ENCODE results near the gene UBR3.
"Not testable (repeated sequence)": the region's sequence is repeated elsewhere in the genome, so short reads cannot be mapped to it uniquely, and the experiment has no call there.

UBR3 gene

DNA sequence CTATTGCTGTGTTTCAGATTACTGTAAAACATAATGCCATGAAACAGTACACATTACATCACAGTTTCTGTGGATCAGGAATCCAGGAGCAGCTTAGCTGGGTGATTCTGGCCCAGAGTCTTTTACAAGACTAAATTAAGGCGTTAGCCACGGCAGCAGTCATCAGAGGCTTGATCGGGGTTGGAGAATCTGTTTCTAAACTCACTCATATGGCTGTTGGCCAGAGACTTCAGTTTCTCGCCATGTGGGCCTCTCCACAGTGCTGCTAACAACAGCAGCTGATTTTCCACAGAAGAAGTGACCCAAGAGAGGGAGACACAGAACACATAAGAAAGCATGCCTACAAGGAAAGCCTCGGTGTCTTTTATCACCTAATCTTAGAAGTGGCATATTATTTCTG lies 261.5 kb downstream of the UBR3 start:
- DNase-seq (ENCODE audit: insufficient read length, low spot score): no peak
- no peak for FAIRE-seq

DNA sequence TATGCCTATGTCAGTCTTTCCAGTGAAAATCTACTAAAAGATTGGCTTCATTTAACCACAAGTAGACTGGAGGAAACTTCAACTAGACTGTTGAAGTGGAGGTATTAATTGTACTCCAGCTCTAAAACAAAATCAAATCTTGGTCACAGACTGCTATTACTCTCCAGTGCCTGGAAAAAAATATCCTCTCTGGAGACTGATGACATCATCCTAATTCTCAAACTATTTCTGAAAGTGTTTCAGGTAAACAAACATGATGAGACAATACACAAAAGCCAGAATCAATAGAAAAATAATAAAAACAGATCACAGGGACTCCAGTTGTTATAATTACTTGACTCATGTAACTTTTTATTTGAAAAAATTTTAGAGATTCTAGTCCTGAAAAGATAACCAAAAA lies 263.0 kb downstream of the UBR3 start:
- DNase-seq (ENCODE audit: insufficient read length, low spot score) (no peak), FAIRE-seq (no peak)

DNA sequence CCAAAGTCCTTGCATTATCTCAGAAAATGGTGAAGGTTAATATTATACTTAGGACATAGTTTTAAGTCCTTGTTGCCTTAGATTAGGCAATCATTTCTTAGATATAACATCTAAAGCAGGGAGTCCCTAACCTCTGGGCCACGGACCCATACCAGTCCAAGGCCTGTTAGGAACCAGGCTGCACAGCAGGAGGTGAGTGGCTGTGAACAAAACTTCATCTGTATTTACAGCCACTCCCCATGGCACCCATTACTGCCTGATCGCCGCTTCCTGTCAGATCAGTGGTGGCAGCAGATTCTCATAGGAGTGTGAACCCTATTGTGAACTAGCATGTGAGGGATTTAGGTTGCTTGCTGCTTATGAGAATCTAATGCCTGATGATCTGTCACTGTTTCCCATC lies 264.2 kb downstream of the UBR3 start:
- FAIRE-seq (no peak), DNase-seq (ENCODE audit: insufficient read length, low spot score) (no peak)

DNA sequence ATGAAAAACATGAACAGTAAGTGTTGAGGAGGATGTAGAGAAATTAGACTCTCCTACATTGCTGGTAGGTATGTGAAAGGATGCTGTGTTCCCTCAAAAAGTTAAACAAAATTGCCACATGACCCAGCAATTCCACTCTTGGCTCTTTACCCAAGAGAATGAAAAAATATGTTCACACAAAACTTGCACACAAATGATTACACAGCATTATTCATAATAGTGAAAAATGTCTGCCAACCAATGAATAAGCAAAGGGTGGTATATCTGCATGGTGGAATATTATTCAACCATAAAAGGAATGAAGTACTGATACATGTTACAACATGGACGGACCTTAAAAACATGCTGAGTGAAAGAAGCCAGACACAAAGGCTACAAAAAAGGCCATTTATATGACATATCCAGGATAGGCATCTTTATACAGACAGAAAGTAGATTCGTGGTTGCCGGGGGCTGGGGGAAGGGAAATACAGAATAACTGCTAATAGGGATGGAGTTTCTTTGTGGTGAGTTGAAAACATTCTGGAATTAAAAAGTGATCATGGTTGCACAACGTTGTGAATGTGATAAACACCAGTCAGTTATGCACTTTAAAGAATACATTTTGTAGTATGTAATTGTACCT lies 265.3 kb downstream of the UBR3 start:
- FAIRE-seq (no peak), DNase-seq (ENCODE audit: insufficient read length, low spot score) (no peak)

DNA sequence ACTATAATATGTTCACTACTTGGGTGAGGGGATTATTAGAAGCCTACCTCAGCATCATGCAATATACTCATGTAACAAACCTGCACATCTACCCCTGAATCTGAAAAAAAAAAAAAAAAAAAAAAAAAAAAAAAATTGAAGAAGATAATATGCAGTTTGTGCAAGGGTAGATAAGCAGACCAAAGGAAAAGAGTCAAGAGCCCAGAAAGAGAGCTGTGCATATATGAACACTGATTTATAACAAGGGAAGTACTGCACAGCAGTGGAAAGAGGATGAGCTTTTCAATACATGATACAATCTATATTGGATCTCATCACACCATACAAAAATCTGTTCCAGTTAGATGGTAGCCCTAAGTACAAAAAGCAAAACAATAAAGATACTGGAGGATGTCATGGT lies 268.1 kb downstream of the UBR3 start:
- FAIRE-seq (no peak), DNase-seq (ENCODE audit: insufficient read length, low spot score) (no peak)

DNA sequence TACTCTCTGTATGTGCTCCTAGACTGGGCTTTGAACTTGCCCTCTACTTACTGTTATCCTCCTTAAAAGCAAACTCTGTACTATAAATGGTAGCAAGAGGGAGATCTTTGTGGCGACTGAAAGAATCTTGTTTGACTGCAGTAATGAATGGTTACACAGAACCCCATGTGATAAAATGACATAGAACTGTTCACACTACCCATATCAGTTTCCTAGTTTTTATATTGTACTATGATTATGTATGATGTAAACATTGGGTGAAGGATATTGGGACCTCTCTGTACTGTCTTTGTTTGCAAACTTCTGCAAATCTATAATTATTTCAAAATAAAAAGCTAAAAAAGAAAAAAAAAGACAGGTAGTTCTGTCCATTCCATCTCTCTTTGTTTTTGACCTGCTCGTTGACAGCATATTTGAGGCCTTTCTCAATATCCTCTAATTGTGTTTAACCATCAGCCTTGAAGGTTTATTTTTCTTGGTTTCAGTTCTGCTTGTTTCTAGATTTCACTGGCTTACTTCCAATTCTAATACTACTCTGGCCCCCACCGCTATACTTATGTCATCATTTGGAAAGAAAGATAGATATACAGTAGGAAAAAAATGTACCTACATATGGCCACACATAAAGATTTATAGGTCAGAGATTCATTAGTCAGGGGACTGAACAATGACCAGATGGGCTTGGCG lies 271.5 kb downstream of the UBR3 start:
- DNase-seq (ENCODE audit: insufficient read length, low spot score) (no peak), FAIRE-seq (no peak)

DNA sequence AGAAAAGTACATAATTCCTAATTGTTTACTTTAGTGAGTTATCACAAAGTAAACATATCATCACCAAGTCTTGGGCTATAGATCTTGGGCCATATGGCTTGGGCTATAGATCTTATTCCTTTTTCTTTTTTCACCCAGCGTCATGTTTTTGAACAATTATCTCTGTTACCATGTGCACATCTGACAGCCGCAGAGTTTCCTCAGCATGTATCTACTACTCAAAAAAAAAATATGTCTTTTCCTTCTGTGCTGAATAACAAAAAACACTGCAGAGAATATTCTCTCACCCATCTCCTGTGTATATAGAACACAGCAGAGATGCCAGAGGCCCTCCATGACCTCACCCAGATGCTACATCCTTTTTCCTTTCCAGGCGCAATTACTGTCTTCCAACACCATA lies 274.5 kb downstream of the UBR3 start:
- FAIRE-seq: no peak
- DNase-seq (ENCODE audit: insufficient read length, low spot score): no peak

DNA sequence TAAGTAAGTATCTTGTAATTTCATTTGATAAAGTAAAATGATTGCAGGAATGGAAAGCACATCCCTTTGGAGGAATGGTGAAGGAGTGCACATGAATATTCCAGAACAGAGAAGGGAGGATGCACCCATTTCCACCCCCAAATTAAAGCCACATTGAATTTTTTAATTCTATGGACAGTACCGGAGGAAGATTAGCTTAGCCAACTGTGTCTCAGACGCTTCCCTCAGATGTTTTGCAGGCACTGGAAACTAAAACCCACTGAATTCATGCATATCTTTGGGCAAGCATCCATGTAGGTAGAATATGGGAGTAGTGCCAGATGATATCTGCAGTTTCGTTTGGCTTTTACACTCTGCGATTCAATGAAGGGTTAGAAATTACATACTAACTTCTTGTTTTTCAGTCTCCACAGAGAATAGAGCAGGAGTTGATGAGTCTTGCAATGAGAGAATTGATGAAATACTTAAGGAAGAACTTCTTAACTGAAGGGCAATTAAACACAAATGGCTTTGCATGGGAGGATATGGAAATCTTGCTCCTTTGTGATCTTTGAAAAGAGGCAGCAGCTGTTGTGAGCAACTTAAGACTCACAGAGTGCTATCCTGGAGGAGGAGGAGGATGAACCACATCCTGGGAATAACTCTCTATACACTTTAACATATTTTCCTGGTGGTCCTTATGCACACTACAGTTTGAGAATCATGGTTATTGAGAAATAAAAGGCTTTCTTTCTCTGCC lies 279.0 kb downstream of the UBR3 start:
- FAIRE-seq (no peak), DNase-seq (ENCODE audit: insufficient read length, low spot score) (no peak)

DNA sequence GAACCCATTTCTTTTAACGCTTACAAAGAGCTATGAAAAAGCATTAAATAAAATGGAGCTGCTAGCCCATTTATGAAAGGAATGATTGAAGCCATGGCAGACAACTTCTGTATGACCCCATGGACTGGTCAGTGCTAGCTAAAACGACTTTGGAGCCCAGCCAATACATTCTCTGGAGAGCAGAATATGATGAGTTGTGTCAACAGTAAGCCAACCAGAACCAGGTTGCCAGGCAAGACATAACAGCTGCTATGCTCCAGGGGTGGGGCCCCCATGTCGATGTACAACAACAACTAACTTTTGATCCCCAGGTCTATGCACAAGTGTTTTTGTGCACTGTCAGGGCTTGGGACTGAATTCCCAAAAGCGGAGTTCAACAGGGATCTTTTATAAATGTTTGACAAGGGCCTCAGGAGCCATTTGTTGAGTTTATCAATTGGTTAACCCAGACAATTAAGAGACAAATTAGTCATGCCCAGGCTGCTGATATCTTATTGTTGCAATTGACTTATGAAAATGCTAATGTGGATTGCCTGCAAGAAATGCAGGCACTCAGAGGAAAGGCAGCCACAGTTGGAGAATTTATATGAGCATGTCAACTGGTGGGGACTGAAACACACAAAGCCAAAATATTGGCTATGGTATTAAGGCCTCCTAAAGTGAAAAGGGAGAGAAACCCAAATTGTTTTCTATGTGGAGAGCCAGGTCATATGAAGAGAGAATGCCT lies 286.1 kb downstream of the UBR3 start:
- no peak for FAIRE-seq
- no peak for DNase-seq (ENCODE audit: insufficient read length, low spot score)

DNA sequence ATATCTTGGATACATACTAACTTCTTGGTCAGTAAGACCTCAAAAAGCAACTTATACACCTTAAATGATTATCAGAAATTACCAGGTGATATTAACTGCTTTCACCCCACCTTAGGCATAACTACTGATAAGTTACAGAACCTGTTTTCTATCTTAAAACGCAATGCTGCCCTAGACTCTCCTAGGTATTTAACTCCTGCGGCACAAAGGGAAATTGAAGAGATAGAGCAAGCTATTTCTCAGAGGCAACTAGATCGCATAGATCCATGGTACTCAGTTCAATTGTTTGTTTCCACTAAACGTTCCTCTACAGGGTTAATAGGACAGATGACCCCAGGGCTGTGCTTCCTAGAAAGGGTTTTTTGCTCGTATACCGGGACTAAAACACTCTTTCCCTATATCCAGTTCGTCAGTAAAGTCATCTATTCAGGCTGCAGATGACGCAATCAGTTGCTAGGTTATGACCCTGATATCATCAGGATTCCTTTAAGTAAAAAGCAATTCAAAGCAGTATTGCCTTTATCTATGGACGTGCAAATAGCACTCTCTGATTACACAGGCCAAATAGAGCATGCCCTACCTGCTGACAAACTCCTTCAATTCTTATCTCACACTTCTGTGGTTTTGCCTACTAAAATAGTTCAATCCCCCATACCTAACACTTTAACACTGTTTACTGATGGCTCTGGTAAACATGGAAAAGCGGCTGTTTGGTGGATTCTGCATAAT lies 288.4 kb downstream of the UBR3 start:
- FAIRE-seq: no peak
- DNase-seq (ENCODE audit: insufficient read length, low spot score): no peak

DNA sequence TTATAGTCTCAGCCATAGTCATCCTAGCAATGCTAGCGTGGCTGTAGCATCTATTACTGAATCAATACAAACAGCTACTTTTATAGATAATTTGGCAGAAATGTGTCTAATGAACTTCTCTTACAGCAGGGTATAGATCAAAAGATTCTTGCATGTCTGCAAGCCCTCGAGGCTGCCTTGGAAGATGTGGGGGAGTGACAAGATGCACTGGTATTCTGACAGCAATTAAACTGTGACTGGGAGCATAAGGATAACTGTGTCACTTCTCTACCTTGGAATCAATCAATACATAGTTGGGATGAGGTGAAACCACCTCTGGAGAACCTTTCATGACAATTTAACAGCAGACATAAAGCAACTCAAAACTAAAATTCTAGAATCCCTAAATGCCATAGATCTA lies 291.4 kb downstream of the UBR3 start:
- FAIRE-seq (no peak), DNase-seq (ENCODE audit: insufficient read length, low spot score) (no peak)

DNA sequence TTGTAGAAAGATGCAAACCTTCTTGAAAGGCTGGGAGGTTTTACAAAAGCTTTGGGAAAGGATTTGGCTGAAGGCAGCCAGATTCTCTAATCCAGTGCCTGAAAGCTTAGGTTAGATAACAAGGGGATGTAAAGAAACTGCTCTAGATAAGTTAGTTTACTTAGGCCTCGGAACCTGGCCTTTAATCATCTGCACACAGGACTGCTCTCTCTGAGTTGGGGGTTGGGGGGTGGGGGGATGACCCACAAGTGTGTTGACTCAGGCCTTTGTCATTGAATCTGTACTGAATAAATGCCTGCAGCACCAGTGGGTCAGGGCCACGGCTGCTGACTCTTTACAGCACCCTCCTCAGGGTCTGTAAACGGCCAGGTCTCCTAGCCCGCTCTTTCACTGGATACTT lies 292.1 kb downstream of the UBR3 start:
- DNase-seq (ENCODE audit: insufficient read length, low spot score); FAIRE-seq: not testable (repeated sequence)

DNA sequence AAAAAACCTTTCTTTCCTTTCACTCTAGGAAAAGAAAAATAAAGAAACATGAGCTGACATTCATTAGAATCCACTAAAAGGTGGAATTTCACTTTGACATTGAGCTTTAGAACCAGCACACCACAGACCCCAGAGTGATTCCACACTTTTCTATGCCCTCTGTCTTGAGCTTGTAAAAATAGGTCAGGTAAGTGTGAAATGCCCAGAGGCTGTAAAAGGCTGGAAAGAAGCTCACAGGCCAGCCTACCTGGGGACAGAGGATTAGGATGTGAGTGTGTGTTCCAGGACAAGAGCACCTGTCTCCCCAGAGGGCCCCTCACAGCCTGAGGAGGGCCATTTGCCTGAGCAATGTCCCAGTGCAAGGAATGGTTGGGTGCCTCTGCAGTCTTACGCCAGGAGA lies 294.4 kb downstream of the UBR3 start:
- DNase-seq (ENCODE audit: insufficient read length, low spot score) (no peak), FAIRE-seq (no peak)

DNA sequence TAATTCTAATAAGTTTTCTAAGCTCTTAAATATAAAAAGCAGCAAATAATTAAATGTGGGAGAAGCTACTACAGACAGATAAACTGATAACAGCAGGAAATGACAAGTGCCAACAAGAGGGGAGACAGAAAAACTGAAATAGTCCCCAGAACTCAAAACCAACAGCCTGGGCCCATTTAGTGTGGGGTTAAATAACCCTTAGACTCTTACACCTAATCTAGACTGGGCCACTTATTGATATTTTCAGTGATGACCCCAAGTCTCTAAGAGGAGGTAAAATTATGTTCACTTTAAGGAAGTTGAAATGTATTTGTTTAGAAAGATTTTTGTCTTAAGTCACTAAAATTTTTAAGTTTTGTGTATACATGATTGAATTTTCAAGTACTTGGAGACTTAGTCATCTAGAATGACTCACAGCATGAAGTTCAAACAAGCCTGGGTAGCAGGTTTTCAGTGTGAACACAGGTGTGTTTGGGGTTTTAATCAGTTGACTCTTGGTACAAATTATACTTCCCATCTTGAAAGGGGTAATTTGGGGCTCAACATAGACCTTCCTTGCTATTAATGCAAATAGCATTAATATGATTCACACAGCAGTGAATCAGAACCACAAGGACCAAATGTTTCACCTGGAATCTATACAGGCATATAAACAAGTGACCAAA lies 295.8 kb downstream of the UBR3 start:
- FAIRE-seq: peak; percentile 14
- no peak for DNase-seq (ENCODE audit: insufficient read length, low spot score)

DNA sequence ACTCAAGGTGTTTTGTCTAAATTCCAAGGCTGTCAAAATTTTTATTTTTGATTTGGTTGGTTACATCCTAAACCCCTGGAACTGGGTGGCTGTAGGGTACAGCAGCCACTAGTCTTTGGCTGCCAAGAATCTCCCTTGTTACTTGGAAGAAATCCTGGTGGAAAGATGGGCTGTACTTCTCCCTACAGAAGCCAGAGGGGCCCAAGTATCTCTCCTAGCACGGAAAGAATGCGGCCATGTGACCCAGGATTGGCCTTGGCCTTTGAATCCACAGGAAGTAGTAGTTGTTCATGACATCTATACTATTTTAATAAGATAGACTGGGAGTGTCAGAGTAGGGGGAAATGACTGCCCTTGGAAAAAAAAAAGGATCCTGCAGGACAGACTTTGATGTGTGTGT lies 296.3 kb downstream of the UBR3 start:
- FAIRE-seq (no peak), DNase-seq (ENCODE audit: insufficient read length, low spot score) (no peak)

DNA sequence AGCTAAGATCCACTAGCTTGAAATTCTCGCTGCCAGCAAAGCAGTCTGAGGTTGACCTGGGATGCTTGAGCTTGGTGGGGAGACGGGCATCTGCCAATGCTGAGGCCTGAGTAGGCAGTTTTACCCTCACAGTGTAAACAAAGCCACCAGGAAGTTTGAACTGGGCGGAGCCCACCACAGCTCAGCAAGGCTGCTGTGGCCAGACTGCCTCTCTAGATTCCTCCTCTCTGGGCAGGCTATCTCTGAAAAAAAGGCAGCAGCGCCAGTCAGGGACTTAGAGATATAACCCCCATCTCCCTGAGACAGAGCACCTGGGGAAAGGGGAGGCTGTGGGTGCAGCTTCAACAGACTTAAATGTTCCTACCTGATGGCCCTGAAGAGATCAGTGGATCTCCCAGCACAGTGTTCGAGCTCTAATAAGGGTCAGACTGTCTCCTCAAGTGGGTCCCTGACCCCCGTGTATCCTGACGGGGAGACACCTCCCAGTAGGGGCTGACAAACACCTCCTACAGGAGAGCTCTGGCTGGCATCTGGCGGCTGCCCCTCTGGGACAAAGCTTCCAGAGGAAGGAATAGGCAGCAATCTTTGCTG lies 299.0 kb downstream of the UBR3 start:
- DNase-seq (ENCODE audit: insufficient read length, low spot score); FAIRE-seq: not testable (repeated sequence)
